HG02943 (cell line): ENCODE results near the gene MTFR1L.

ENCODE experiments used
- ATAC-seq: cut with Tn5 transposase; IDR thresholded peaks from one replicate; pipeline ENCODE4 v1.9.1; 2021; ENCODE audit warnings: mild to moderate bottlenecking, low read depth, moderate library complexity; ENCODE audit not compliant: unreplicated experiment

The MTFR1L gene

GRCh38 chr1:25875856-25876692, 56.3 kb downstream of the MTFR1L start:
- no peak for ATAC-seq

- no peak for ATAC-seq
These were observed 56.9 kb downstream of the MTFR1L start for GRCh38 chr1:25876693-25877077.

DNA sequence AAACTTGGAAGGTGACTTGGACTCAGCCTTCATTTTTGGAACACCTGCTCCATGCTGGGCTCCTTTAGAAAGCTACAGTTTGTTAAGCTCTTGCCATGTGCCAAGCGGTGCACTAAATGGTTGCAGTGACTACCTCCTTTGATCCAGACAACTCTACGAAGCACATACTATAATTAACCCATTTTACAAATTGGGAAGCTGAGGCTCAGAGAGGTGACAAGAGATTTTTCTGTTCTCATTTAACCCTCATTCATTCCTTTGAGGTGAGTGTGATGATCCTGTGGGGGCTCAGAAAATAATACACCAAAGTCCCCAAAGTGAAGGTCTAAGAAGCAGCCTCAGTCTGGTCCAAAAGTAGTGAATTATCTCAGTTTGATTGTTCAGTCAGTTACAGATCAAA, 57.4 kb downstream of the MTFR1L start:
- ATAC-seq = no peak

GRCh38 chr1:25878690-25879089, 58.9 kb downstream of the MTFR1L start:
- ATAC-seq = no peak

DNA sequence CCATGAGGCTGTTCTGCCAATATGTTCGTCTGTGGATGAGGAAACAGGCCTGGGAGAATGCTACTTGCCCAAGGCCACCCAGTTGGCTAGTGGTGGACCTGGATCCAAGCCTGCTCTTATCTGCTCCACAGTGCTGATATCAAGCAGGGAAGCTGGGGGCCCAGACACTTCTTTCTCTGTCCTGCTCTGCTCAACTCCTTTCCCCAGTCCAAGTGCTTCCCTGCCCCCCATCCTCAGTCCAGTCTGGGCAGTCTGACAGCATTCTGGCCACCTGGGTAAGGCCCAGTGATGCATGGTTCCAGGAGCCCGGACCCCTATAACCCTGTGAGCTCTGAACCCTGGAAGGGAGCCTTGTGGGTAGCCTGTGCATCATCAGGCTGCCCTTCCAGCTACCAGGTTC, 59.9 kb downstream of the MTFR1L start:
- ATAC-seq = no peak

- no peak for ATAC-seq
These were observed 60.8 kb downstream of the MTFR1L start for GRCh38 chr1:25880518-25880917.

GRCh38 chr1:25881266-25881665, 61.5 kb downstream of the MTFR1L start:
- no peak for ATAC-seq
